Colonic mucosa (tissue), 4 donors: ENCODE results near the gene ABCC2. TPM values are rescaled to one million over a fixed set of nuclear protein-coding genes. Genes with fewer than 3 reads are reported as not detected.
"Not testable (repeated sequence)": the region's sequence is repeated elsewhere in the genome, so short reads cannot be mapped to it uniquely, and the experiment has no call there.

Experiments
- DNase-seq: peaks from one replicate; pipeline ENCODE4 v3.0.0-alpha.2; 2020
- H3K27ac ChIP-seq: fragments of 200-600 bp; one replicate; pipeline ENCODE4 v1.8.0; 2021
- H3K27me3 ChIP-seq: fragments of 200-600 bp; one replicate; pipeline ENCODE4 v1.8.0; 2021
- H3K36me3 ChIP-seq: fragments of 200-600 bp; one replicate; pipeline ENCODE4 v1.8.0; 2021
- H3K4me1 ChIP-seq: fragments of 200-600 bp; one replicate; pipeline ENCODE4 v1.8.0; 2021; ENCODE audit warnings: mild to moderate bottlenecking
- H3K4me3 ChIP-seq: fragments of 200-600 bp; one replicate; pipeline ENCODE4 v1.8.0; 2021
- H3K9ac ChIP-seq, 2 donors: one replicate each; pipeline ENCODE4 v1.7.0; 2013; ENCODE audit warnings: control low read depth in 2 of 2, low read depth in 2 of 2, low read length in 2 of 2
- H3K9me3 ChIP-seq: fragments of 200-600 bp; one replicate; pipeline ENCODE4 v1.8.0; 2021
- intact Hi-C: fragments of 100-400 bp; cut with DNase I; formaldehyde crosslinking; loops from one replicate; pipeline ENCODE4 v1.14.1; 2022
- total RNA-seq, 2 donors: library from RNA; stranded (reverse); fragmentation: NEBNext Ultra II Directional in 1 of 2; extraction: Animal tissue kit (Norgen Biotek cat#: 25700) in 1 of 2; gene quantifications; one replicate each; pipeline ENCODE4 v1.2.1, GENCODE V29; 2021
- TF ChIP-seq, protein P1 (sequence below): fragments of 200-600 bp; IDR thresholded peaks from one replicate; pipeline ENCODE4 v1.8.0; 2022; ENCODE audit warnings: antibody characterized with exemption, mild to moderate bottlenecking
- donor health status: healthy.
- donor health status: DM: no; HTN: no; CAD: no.
- donor health status: DM: no; HTN: no; CAD: no.

The ABCC2 gene
- total RNA-seq, 2 donors from 2014 or later = 0.45 to 0.72 TPM

- no peak for DNase-seq
- no peak overlapping the region for H3K4me3 ChIP-seq
- H3K27ac ChIP-seq = no peak overlapping the region
- H3K9ac ChIP-seq = no peak overlapping the region
- peaks cover 16% of the 10 kb centered on the region for H3K36me3 ChIP-seq
- TF ChIP-seq, protein P1, sequence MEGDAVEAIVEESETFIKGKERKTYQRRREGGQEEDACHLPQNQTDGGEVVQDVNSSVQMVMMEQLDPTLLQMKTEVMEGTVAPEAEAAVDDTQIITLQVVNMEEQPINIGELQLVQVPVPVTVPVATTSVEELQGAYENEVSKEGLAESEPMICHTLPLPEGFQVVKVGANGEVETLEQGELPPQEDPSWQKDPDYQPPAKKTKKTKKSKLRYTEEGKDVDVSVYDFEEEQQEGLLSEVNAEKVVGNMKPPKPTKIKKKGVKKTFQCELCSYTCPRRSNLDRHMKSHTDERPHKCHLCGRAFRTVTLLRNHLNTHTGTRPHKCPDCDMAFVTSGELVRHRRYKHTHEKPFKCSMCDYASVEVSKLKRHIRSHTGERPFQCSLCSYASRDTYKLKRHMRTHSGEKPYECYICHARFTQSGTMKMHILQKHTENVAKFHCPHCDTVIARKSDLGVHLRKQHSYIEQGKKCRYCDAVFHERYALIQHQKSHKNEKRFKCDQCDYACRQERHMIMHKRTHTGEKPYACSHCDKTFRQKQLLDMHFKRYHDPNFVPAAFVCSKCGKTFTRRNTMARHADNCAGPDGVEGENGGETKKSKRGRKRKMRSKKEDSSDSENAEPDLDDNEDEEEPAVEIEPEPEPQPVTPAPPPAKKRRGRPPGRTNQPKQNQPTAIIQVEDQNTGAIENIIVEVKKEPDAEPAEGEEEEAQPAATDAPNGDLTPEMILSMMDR = no peak
- no peaks in the 10 kb centered on the region for H3K4me1 ChIP-seq
- H3K27me3 ChIP-seq = no peaks in the 10 kb centered on the region
- intact Hi-C loops = no loop called here
- no peaks in the 10 kb centered on the region for H3K9me3 ChIP-seq
Observed at GRCh38 chr10:99881371-99881770, 98.9 kb downstream of the ABCC2 start.

DNA sequence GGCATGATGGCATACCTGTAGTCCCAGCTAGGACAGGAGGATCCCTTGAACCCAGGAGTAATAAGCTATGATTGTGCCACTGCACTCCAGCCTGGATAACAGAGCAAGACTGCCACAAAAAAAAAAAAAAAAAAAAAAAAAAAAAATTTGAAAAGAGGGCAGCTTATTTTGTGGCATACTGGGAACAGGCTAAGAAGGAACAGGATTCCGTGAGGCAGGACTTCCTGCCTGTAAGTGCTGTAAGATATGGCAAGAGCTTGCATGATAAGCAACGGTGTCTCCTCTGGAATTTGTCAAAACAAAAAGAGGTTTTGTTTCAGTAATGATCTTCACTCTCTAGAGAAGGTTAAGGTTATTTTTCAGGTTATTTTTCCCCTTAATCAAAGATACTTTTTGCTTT is 101.1 kb downstream of the ABCC2 start:
- H3K36me3 ChIP-seq = peaks cover 20% of the 10 kb centered on the region
- no peak overlapping the region for H3K27ac ChIP-seq
- H3K9ac ChIP-seq = no peak overlapping the region
- no peaks in the 10 kb centered on the region for H3K27me3 ChIP-seq
- DNase-seq = no peak
- H3K4me1 ChIP-seq = no peaks in the 10 kb centered on the region
- TF ChIP-seq, protein P1 = no peak
- no peak overlapping the region for H3K4me3 ChIP-seq
- intact Hi-C loops = no loop called here
- H3K9me3 ChIP-seq = no peaks in the 10 kb centered on the region

DNA sequence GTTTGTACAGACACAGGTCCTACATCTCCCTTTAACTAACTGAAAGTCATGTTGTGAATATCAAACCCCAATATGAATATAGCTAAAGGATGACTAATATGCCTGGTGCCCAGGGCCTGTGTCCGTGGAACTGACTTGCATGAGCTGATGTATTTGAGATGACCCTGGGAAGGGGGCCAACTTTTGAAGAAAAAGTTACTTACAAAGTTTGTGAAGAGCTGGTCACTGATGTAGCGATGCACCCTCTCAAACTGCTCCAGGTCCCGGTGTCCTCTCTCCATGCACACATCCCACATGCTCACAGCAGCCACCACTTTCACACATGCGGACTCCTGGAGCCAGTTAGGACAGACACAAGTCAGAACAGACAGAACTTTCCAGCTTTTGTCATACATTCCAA is 106.2 kb downstream of the ABCC2 start:
- no peak for DNase-seq
- Histone ChIP-seq H3K9ac (no peak overlapping the region), H3K4me3 (no peak overlapping the region), H3K9me3 (no peaks in the 10 kb centered on the region), H3K4me1 (no peaks in the 10 kb centered on the region), H3K27ac (no peak overlapping the region), H3K27me3 (no peaks in the 10 kb centered on the region), H3K36me3 (peaks cover 19% of the 10 kb centered on the region)
- intact Hi-C loops = no loop called here
- TF ChIP-seq, protein P1 = no peak

DNA sequence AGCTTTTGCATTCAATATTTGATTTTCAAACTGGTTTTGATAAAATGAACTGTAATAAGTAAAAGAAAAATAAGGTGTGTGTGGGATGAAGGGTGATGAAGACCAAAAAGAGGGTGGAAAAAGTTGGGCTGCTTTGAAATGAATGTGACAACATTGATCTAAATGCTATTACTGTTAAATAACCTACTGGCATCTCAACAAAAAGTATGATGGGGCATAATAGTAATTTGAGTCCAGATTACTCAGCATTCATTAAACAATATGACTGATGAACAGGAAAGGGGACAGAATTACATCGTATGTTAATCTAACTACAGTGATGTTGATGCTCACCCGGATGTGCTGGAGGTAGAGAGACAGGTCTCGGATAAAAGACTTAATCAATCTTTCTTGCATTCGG is 112.2 kb downstream of the ABCC2 start:
- Histone ChIP-seq H3K9ac (no peak overlapping the region), H3K9me3 (no peaks in the 10 kb centered on the region), H3K4me3 (no peak overlapping the region), H3K36me3 (peaks cover 19% of the 10 kb centered on the region), H3K4me1 (no peaks in the 10 kb centered on the region), H3K27ac (no peak overlapping the region), H3K27me3 (no peaks in the 10 kb centered on the region)
- DNase-seq = no peak
- TF ChIP-seq, protein P1 = no peak
- intact Hi-C loops = no loop called here

GRCh38 chr10:99895066-99895465 is 112.6 kb downstream of the ABCC2 start:
- H3K27ac ChIP-seq, DNase-seq, H3K9me3 ChIP-seq, H3K4me1 ChIP-seq, H3K27me3 ChIP-seq, H3K4me3 ChIP-seq, H3K9ac ChIP-seq, intact Hi-C loops: not testable (repeated sequence)
- peaks cover 19% of the 10 kb centered on the region for H3K36me3 ChIP-seq

- DNase-seq = no peak
- no peaks in the 10 kb centered on the region for H3K4me1 ChIP-seq
- H3K4me3 ChIP-seq = no peak overlapping the region
- TF ChIP-seq, protein P1 = no peak
- H3K9ac ChIP-seq = no peak overlapping the region
- peaks cover 19% of the 10 kb centered on the region for H3K36me3 ChIP-seq
- intact Hi-C loops = no loop called here
- no peak overlapping the region for H3K27ac ChIP-seq
- H3K9me3 ChIP-seq = no peaks in the 10 kb centered on the region
- no peaks in the 10 kb centered on the region for H3K27me3 ChIP-seq
Observed at GRCh38 chr10:99895867-99896266, 113.4 kb downstream of the ABCC2 start.

Other genes starting within 250 kb of the ABCC2 start
- gene NKX2-3, start 249.7 kb upstream of the ABCC2 start, total RNA-seq = 1 to 10 TPM; 5.4 to 7.9 TPM
- 10 to 100 TPM; 29.6 to 38.7 TPM for gene SLC25A28, start 162.2 kb upstream of the ABCC2 start, total RNA-seq
- gene ENTPD7, start 123.1 kb upstream of the ABCC2 start, total RNA-seq = 10 to 100 TPM; 22.6 to 23.9 TPM
- 10 to 100 TPM; 48.1 to 50.1 TPM for gene COX15, start 50.5 kb upstream of the ABCC2 start, total RNA-seq
- 10 to 100 TPM; 11.2 to 15.6 TPM for gene CUTC, start 50.4 kb upstream of the ABCC2 start, total RNA-seq
- 10 to 100 TPM; 38.4 to 53.5 TPM for gene DNMBP, start 227.3 kb downstream of the ABCC2 start, total RNA-seq